Thyroid gland (tissue), 4 donors: ENCODE data around the gene GPM6B.

Experiments
- CTCF ChIP-seq, 6 experiments: fragments of 200-600 bp in 3 of 6; fragments of 450-650 bp in 3 of 6; sonication (generic) in 3 of 6; IDR thresholded peaks; one replicate each; pipeline ENCODE4 v1.5.1; 2016 to 2019; ENCODE audit warnings: antibody characterized with exemption in 6 of 6, mild to moderate bottlenecking in 2 of 6, inconsistent platforms in 1 of 6, moderate library complexity in 1 of 6
- POLR2A ChIP-seq, 2 donors: fragments of 450-650 bp; IDR thresholded peaks; one replicate each; pipeline ENCODE4 v1.6.1; 2017; ENCODE audit warnings: antibody characterized with exemption in 2 of 2, mild to moderate bottlenecking in 2 of 2, moderate library complexity in 1 of 2

- no peak for TF ChIP-seq CTCF (IDR thresholded peaks at IDR 0.05)
- TF ChIP-seq POLR2A (IDR thresholded peaks at IDR 0.05): no peak
These were observed 95.5 kb downstream of the GPM6B start for GRCh38 chrX:13721371-13721770.
